Measurements from ENCODE around the gene ZNF280D.

Gene ZNF280D

GRCh38 chr15:56739474-56739873, 6.2 kb upstream of the ZNF280D start:
- H3K36me3 ChIP-seq (ENCODE audit: control insufficient read depth, insufficient read depth, low read length): no peaks in the 10 kb centered on the region
- no peaks in the 10 kb centered on the region for H3K27me3 ChIP-seq (ENCODE audit: control insufficient read depth, insufficient read depth, low read length)
- no peak for TF ChIP-seq CTCF (IDR thresholded peaks at IDR 0.05)
- no peak overlapping the region for H3K4me2 ChIP-seq (ENCODE audit: low read length)
- H3K9ac ChIP-seq: no peak overlapping the region
- H3K4me1 ChIP-seq: no peaks in the 10 kb centered on the region
- no peak overlapping the region for H3K27ac ChIP-seq
- H3K4me3 ChIP-seq (ENCODE audit: low read depth, low read length): no peak overlapping the region
- no peak overlapping the region for H2AFZ ChIP-seq
- no peaks in the 10 kb centered on the region for H3K9me3 ChIP-seq (ENCODE audit: control insufficient read depth, low read length)
- H3K79me2 ChIP-seq: no peaks in the 10 kb centered on the region

GRCh38 chr15:56737791-56738190, 4.5 kb upstream of the ZNF280D start:
- H3K27ac ChIP-seq: peak overlapping the region; percentile 49
- TF ChIP-seq CTCF (IDR thresholded peaks at IDR 0.05): no peak
- H3K4me1 ChIP-seq: no peaks in the 10 kb centered on the region

GRCh38 chr15:56736881-56737707, 3.8 kb upstream of the ZNF280D start:
- Histone ChIP-seq H3K4me2 (ENCODE audit: low read length) (no peak overlapping the region), H3K9me3 (ENCODE audit: control insufficient read depth, low read length) (no peaks in the 10 kb centered on the region), H2AFZ (no peak overlapping the region), H3K79me2 (no peaks in the 10 kb centered on the region), H3K4me1 (no peaks in the 10 kb centered on the region), H3K27me3 (ENCODE audit: control insufficient read depth, insufficient read depth, low read length) (no peaks in the 10 kb centered on the region), H3K9ac (no peak overlapping the region), H3K36me3 (ENCODE audit: control insufficient read depth, insufficient read depth, low read length) (no peaks in the 10 kb centered on the region), H3K4me3 (ENCODE audit: low read depth, low read length) (no peak overlapping the region), H3K27ac (peak overlapping the region; percentile 49)
- TF ChIP-seq CTCF (IDR thresholded peaks at IDR 0.05): no peak

More at GRCh38 chr15:56737791-56738190, 4.5 kb upstream of the ZNF280D start:
- no peak overlapping the region for H3K4me2 ChIP-seq (ENCODE audit: low read length)
- no peak overlapping the region for H3K9ac ChIP-seq
- H3K27me3 ChIP-seq (ENCODE audit: control insufficient read depth, insufficient read depth, low read length): no peaks in the 10 kb centered on the region
- no peaks in the 10 kb centered on the region for H3K9me3 ChIP-seq (ENCODE audit: control insufficient read depth, low read length)
- no peak overlapping the region for H3K4me3 ChIP-seq (ENCODE audit: low read depth, low read length)
- H2AFZ ChIP-seq: no peak overlapping the region
- H3K79me2 ChIP-seq: no peaks in the 10 kb centered on the region
- no peaks in the 10 kb centered on the region for H3K36me3 ChIP-seq (ENCODE audit: control insufficient read depth, insufficient read depth, low read length)

- Histone ChIP-seq H3K9ac (no peak overlapping the region), H3K27me3 (ENCODE audit: control insufficient read depth, insufficient read depth, low read length) (no peaks in the 10 kb centered on the region), H3K4me1 (peaks cover 2% of the 10 kb centered on the region), H3K9me3 (ENCODE audit: control insufficient read depth, low read length) (no peaks in the 10 kb centered on the region), H3K27ac (peak overlapping the region; percentile 44), H3K36me3 (ENCODE audit: control insufficient read depth, insufficient read depth, low read length) (no peaks in the 10 kb centered on the region), H3K79me2 (no peaks in the 10 kb centered on the region), H2AFZ (no peak overlapping the region), H3K4me2 (ENCODE audit: low read length) (no peak overlapping the region), H3K4me3 (ENCODE audit: low read depth, low read length) (no peak overlapping the region)
- no peak for TF ChIP-seq CTCF (IDR thresholded peaks at IDR 0.05)
These were observed 3.0 kb upstream of the ZNF280D start for GRCh38 chr15:56736308-56736707.

GRCh38 chr15:56735589-56735988, 2.3 kb upstream of the ZNF280D start:
- no peaks in the 10 kb centered on the region for H3K9me3 ChIP-seq (ENCODE audit: control insufficient read depth, low read length)
- no peaks in the 10 kb centered on the region for H3K79me2 ChIP-seq
- no peak overlapping the region for H3K4me3 ChIP-seq (ENCODE audit: low read depth, low read length)
- no peaks in the 10 kb centered on the region for H3K36me3 ChIP-seq (ENCODE audit: control insufficient read depth, insufficient read depth, low read length)
- H3K4me1 ChIP-seq: peaks cover 3% of the 10 kb centered on the region
- no peak for TF ChIP-seq CTCF (IDR thresholded peaks at IDR 0.05)
- no peaks in the 10 kb centered on the region for H3K27me3 ChIP-seq (ENCODE audit: control insufficient read depth, insufficient read depth, low read length)
- no peak overlapping the region for H2AFZ ChIP-seq
- no peak overlapping the region for H3K9ac ChIP-seq
- no peak overlapping the region for H3K27ac ChIP-seq
- H3K4me2 ChIP-seq (ENCODE audit: low read length): no peak overlapping the region
